SK-N-SH (cell line): ENCODE measurements around the gene PSENEN.

Experiments used
- CHD2 ChIP-seq: fragments of 150-350 bp; IDR thresholded peaks from 2 replicates; pipeline ENCODE4 v1.6.1; 2018; ENCODE audit warnings: low read length; ENCODE audit not compliant: partially characterized antibody
- CTCF ChIP-seq: fragments of 200-600 bp; sonication (generic); IDR thresholded peaks from 2 replicates; pipeline ENCODE4 v1.6.1; 2017; ENCODE audit warnings: antibody characterized with exemption, mild to moderate bottlenecking, moderate library complexity
- EP300 ChIP-seq, 2 experiments: IDR thresholded peaks; 2 replicates each; pipeline versions ENCODE4 v1.4.0 to v1.6.1; 2012; ENCODE audit warnings: borderline replicate concordance in 1 of 2, low read depth in 1 of 2, low read length in 1 of 2
- EZH2phosphoT487 ChIP-seq: fragments of 200-600 bp; sonication (generic); IDR thresholded peaks from 2 replicates; pipeline ENCODE4 v1.6.1; 2017; ENCODE audit warnings: low read depth, mixed run types, mild to moderate bottlenecking, antibody characterized with exemption, moderate library complexity, borderline replicate concordance
- IRF3 ChIP-seq: fragments of 150-350 bp; IDR thresholded peaks from 2 replicates; pipeline ENCODE4 v1.6.1; 2016; ENCODE audit warnings: mild to moderate bottlenecking, low read depth, low read length
- JUND ChIP-seq: IDR thresholded peaks from 2 replicates; pipeline ENCODE4 v1.4.0; 2012
- MEF2A ChIP-seq: IDR thresholded peaks from 2 replicates; pipeline ENCODE4 v1.4.0; 2012; ENCODE audit warnings: low read depth, borderline replicate concordance
- MXI1 ChIP-seq: IDR thresholded peaks from 2 replicates; pipeline ENCODE4 v1.6.1; 2012; ENCODE audit warnings: mild to moderate bottlenecking, low read depth, low read length, improper control_type of control experiment
- NFIC ChIP-seq: IDR thresholded peaks from 2 replicates; pipeline ENCODE4 v1.4.0; 2012; ENCODE audit warnings: borderline replicate concordance
- POLR2AphosphoS5 ChIP-seq: IDR thresholded peaks from 2 replicates; pipeline ENCODE4 v1.6.1; 2012; ENCODE audit warnings: low read depth, low read length
- RCOR1 ChIP-seq: fragments of 150-350 bp; IDR thresholded peaks from 2 replicates; pipeline ENCODE4 v1.6.1; 2017; ENCODE audit warnings: antibody characterized with exemption, low read length
- RFX5 ChIP-seq: IDR thresholded peaks from 2 replicates; pipeline ENCODE4 v1.6.1; 2012; ENCODE audit warnings: mild to moderate bottlenecking, improper control_type of control experiment, low read length
- TEAD4 ChIP-seq: IDR thresholded peaks from 2 replicates; pipeline ENCODE4 v1.4.0; 2012; ENCODE audit warnings: mild to moderate bottlenecking, borderline replicate concordance; ENCODE audit not compliant: insufficient read depth

- peak; percentile 98 for TF ChIP-seq CTCF
- TF ChIP-seq EZH2phosphoT487, result no peak
- TF ChIP-seq JUND, result no peak
- TF ChIP-seq EP300 (IDR thresholded peaks at IDR 0.05; ENCODE audit: borderline replicate concordance in 1 of 2, low read depth in 1 of 2, low read length in 1 of 2), result no peak
- TF ChIP-seq POLR2AphosphoS5, result no peak; the same call in 1 of the 2 replicates
- TF ChIP-seq NFIC, result no peak
- peak; percentile 14; the same call in 1 of the 2 replicates for TF ChIP-seq RCOR1
- peak; percentile 89 for TF ChIP-seq CHD2
- TF ChIP-seq RFX5, result no peak
- no peak for TF ChIP-seq IRF3
- TF ChIP-seq MXI1, result peak; percentile 75
- no peak for TF ChIP-seq TEAD4
- no peak for TF ChIP-seq MEF2A
Measured at GRCh38 chr19:35716801-35717664, 28.4 kb upstream of the PSENEN start.
